ENCODE data around the gene CYP26C1.
"Not testable (repeated sequence)": the region's sequence is repeated elsewhere in the genome, so short reads cannot be mapped to it uniquely, and the experiment has no call there.

CYP26C1 gene

DNA sequence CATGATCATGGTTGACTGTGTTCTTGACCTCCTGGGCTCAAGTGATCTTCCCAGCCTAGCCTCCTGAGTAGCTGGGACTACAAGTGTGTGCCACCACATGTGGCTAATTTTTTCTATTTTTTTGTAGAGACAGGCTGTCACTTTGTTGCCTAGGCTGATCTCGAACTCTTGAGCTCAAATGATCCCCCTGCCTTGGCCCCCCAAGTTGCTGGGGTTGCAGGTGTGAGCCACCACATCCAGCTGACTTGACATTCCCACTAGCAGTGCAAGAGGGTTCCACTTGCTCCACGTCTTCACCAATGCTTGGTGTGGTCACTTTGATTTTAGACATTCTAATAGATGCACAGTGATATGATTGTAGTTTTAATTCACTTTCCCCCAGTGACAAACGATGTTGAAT lies 38.2 kb downstream of the CYP26C1 start:
- no peak for TF ChIP-seq POLR2A (IDR thresholded peaks at IDR 0.05; ENCODE audit: low read depth, low read length)
- FAIRE-seq: peak; percentile 15
- no peak for DNase-seq (ENCODE audit: insufficient read length, low spot score)

- no peak for FAIRE-seq
Observed at GRCh38 chr10:93099670-93100069, 39.1 kb downstream of the CYP26C1 start.

GRCh38 chr10:93101148-93101547 lies 40.5 kb downstream of the CYP26C1 start:
- not testable (repeated sequence) for DNase-seq (ENCODE audit: insufficient read length, low spot score); FAIRE-seq

More at GRCh38 chr10:93099670-93100069, 39.1 kb downstream of the CYP26C1 start:
- no peak for TF ChIP-seq POLR2A (IDR thresholded peaks at IDR 0.05; ENCODE audit: low read depth, low read length)
- DNase-seq (ENCODE audit: insufficient read length, low spot score): no peak

- FAIRE-seq: peak; percentile 6
Observed at GRCh38 chr10:93103953-93104352, 43.4 kb downstream of the CYP26C1 start.

GRCh38 chr10:93106631-93107072 lies 46.1 kb downstream of the CYP26C1 start:
- TF ChIP-seq POLR2A (IDR thresholded peaks at IDR 0.05; ENCODE audit: low read depth, low read length): no peak
- FAIRE-seq: peak; percentile 69

More at GRCh38 chr10:93103953-93104352, 43.4 kb downstream of the CYP26C1 start:
- DNase-seq (ENCODE audit: insufficient read length, low spot score): no peak
- no peak for TF ChIP-seq POLR2A (IDR thresholded peaks at IDR 0.05; ENCODE audit: low read depth, low read length)

DNA sequence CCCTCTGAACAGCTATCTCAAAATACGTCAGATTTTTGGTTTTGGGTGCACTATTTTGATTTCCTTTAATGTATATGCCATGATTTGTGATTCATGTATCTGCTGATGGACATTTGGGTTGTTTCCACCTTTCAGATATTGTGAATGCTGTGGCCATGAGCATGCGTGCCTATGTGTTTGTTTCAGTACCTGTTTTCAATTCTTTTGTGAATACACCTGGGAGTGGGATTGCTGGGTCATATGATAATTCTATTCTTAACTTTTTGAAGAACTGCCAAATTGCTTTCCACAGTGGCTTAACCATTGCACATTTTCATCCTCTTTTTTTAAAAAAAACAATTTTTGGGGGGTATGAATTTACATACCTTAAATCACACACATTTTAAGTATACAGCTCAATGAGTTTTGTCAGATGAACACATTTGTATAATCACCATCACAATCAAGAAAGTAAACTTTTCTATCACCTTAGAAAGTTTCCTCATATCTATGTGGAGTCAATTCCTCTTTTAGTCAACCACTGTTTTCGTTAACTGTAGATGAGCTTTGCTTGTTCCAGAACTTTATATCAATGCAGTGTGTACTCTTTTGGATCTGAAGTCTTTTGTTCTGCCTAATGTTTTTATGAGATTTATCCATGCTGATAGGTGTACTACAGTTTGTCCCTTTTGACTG lies 50.0 kb downstream of the CYP26C1 start:
- FAIRE-seq (no peak), DNase-seq (ENCODE audit: insufficient read length, low spot score) (no peak)
- no peak for TF ChIP-seq POLR2A (IDR thresholded peaks at IDR 0.05; ENCODE audit: low read depth, low read length)

More at GRCh38 chr10:93106631-93107072, 46.1 kb downstream of the CYP26C1 start:
- DNase-seq (ENCODE audit: insufficient read length, low spot score): no peak

DNA sequence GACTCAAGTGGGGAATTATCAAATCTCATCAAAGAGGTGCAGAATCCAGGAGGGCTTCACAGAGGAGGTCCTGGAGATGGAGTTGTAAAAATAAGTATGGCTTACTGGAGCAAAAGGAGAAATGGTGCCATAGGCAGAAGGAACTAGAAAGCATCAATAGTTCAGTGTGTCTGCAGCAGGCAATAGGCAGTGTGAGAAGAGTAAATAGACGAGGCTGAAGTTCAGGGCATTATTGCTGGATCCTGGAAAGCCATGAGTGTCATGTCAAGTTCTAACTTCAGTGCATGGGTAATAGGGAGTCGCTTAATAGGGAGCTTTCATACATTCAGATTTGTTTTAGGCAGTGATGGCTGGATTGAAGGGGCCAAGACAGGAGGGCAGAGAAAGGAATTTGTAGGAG lies 52.4 kb downstream of the CYP26C1 start:
- FAIRE-seq (no peak), DNase-seq (ENCODE audit: insufficient read length, low spot score) (no peak)
- no peak for TF ChIP-seq POLR2A (IDR thresholded peaks at IDR 0.05; ENCODE audit: low read depth, low read length)

- FAIRE-seq (no peak), DNase-seq (ENCODE audit: insufficient read length, low spot score) (peak; percentile 76)
- TF ChIP-seq POLR2A (IDR thresholded peaks at IDR 0.05; ENCODE audit: low read depth, low read length): no peak
Observed at GRCh38 chr10:93115661-93116383, 55.2 kb downstream of the CYP26C1 start.

Measured in H54 (cell line).